GM12873 (cell line): Measurements from ENCODE around the gene EFNA2.

Experiments
- TF ChIP-seq, protein P1 (sequence below): IDR thresholded peaks from 2 replicates; pipeline ENCODE4 v1.5.1; 2012; ENCODE audit warnings: low read depth, mild to moderate bottlenecking, moderate library complexity, low read length, control low read depth; ENCODE audit not compliant: insufficient read depth; ENCODE audit errors: missing control alignments

Gene EFNA2

DNA sequence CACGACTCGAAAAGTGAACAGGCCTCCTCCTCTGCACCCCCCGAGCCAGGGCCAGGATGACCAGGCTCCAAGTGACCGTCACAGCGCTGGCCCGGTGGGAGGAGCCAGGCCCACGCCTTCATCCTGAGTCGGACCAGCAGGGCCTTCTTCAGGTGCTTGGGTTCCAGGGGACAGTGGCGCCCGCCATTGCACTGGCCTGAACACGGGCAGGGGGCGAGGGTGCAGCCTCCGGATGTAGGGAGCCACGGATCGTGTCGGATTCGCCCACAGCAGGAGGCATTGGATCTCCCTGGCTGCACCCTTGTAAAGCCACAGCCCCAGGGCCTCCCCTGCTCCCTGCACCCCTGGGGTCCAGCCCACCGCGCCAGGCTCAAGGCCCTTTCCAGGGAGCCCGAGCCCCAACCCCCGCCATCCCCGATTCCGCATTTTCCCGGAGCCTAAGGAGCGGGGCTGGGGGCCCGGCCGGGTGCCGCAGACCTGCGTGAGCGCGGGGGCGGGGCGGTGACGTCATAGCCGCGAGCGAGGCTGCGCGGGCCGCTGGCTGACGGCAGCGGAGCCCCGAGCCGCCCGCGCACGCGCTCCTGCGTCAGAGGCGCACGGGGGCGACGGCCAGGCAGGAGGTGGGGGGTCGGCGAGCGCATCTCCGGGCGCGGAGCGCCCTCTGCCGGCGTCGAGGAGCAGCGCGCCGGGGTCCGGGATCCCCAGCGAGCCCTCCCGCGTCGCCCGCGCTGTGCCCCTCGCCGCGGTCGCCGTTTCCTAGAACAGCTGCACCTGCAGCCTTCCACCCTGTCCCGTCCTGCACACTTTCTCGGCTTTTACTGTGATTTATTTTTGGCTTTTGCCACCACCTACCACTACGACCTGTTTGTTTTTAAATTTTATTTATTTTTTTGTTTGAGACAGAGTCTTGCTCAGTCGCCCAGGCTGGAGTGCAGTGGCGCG lies 45.6 kb upstream of the EFNA2 start:
- TF ChIP-seq, protein P1, sequence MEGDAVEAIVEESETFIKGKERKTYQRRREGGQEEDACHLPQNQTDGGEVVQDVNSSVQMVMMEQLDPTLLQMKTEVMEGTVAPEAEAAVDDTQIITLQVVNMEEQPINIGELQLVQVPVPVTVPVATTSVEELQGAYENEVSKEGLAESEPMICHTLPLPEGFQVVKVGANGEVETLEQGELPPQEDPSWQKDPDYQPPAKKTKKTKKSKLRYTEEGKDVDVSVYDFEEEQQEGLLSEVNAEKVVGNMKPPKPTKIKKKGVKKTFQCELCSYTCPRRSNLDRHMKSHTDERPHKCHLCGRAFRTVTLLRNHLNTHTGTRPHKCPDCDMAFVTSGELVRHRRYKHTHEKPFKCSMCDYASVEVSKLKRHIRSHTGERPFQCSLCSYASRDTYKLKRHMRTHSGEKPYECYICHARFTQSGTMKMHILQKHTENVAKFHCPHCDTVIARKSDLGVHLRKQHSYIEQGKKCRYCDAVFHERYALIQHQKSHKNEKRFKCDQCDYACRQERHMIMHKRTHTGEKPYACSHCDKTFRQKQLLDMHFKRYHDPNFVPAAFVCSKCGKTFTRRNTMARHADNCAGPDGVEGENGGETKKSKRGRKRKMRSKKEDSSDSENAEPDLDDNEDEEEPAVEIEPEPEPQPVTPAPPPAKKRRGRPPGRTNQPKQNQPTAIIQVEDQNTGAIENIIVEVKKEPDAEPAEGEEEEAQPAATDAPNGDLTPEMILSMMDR, result peak; percentile 83

DNA sequence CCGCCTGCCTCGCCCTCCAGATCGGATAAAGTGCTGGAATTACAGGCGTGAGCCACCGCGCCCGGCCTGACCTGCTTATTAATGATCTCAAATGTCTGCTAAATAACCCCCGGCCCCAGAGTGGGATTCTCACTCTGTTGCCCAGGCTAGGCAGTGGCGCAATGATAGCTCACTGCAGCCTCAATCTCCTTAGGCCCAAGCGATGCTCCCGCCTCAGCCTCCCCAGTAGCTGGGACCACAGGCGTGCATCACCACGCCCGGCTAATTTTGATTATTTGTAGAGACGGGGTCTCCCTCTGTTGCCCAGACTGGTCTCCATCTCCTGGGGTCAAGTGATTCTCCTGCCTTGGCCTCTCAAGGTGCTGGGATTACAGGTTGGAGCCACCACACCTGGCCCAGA lies 44.7 kb upstream of the EFNA2 start:
- TF ChIP-seq, protein P1, result peak; percentile 3

DNA sequence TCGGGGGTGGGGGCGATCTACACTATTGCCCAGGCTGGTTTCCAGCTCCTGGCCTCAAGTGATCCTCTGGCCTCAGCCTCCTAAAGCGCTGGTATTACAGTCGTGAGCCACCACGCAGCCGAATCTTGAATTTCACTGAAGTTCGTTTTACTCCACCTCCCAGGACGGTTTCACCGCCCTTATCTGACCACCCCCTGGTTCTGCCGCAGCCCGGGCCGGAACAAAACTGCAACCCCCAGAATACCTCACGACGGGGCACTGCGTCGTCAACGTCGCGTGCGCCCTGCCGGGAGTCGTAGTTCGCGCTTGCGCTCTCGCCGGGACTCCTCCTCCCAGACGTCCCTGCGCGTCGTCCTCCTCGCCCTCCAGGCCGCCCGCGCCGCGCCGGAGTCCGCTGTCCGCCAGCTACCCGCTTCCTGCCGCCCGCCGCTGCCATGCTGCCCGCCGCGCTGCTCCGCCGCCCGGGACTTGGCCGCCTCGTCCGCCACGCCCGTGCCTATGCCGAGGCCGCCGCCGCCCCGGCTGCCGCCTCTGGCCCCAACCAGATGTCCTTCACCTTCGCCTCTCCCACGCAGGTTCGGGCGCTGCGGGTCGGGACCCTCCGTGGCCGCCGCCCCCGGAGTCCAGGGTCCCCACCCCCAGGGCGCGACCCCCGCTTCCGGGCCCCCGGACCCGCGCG lies 44.1 kb upstream of the EFNA2 start, which contains the start of gene ATP5F1D:
Gene ATP5F1D, plus strand, starts transcription at position 335 of the 679 bp plus-strand sequence. Its CDS starts 100 bp downstream, at position 435.
- TF ChIP-seq, protein P1, result no peak

DNA sequence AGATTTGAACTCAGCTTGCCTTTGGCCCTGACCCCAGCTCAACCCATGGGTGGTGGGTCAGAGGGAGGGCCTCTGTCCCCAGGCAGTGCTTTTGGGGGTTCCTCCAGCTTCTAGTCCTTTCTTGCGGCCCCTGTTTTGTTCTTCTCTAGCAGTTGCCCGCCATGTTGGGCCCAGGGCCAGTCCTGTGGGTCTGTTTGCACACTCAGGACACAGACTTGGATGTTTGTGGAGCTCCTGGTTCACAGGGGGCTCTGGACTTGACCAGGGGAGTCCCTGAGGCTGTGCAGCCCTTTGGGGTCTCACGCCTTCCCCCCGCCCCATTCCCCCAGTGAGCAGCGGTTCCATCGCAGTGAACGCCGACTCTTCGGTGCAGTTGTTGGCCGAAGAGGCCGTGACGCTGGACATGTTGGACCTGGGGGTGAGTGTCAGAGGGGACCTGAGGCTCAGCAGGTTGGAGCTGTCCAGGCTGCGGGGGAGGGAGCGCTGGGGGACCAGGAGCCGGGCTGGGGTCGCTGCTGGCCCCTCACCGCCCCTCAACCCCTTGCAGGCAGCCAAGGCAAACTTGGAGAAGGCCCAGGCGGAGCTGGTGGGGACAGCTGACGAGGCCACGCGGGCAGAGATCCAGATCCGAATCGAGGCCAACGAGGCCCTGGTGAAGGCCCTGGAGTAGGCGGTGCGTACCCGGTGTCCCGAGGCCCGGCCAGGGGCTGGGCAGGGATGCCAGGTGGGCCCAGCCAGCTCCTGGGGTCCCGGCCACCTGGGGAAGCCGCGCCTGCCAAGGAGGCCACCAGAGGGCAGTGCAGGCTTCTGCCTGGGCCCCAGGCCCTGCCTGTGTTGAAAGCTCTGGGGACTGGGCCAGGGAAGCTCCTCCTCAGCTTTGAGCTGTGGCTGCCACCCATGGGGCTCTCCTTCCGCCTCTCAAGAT lies 41.6 kb upstream of the EFNA2 start:
- TF ChIP-seq, protein P1, result peak; percentile 96

DNA sequence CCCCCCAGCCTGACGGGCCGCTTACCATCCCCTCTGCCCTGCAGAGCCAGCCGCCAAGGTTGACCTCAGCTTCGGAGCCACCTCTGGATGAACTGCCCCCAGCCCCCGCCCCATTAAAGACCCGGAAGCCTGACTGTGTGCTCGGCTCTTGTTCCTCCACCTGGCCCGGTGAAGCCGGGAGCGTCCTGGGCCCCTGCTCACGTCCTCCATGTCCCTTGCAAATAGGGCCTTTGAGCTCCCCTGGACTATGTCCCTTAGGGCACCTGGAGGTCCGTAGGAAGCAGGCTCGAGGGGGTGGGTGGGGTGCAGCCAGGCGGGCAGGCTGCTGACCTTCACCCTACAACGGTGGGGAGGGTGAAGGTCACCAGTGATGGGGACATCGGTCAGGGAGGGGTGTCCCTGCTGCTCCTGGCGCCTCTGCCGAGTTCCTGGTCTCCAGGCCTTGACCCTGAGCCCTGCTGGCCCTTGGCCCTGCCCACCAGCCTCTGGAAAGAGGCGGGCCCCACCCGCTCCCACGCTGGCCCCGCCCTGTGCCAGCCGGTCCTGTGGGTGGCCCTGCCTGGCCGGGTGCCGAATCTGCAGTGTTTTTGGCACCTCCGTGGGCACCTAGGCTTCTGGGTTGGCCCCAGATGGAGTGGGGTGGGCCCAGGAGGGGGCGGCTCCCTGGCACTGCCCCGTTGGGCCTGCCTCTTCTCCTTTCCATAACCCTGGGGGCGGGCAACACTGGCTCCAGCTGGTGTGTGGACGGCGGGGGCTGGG lies 40.8 kb upstream of the EFNA2 start:
- TF ChIP-seq, protein P1, result no peak

DNA sequence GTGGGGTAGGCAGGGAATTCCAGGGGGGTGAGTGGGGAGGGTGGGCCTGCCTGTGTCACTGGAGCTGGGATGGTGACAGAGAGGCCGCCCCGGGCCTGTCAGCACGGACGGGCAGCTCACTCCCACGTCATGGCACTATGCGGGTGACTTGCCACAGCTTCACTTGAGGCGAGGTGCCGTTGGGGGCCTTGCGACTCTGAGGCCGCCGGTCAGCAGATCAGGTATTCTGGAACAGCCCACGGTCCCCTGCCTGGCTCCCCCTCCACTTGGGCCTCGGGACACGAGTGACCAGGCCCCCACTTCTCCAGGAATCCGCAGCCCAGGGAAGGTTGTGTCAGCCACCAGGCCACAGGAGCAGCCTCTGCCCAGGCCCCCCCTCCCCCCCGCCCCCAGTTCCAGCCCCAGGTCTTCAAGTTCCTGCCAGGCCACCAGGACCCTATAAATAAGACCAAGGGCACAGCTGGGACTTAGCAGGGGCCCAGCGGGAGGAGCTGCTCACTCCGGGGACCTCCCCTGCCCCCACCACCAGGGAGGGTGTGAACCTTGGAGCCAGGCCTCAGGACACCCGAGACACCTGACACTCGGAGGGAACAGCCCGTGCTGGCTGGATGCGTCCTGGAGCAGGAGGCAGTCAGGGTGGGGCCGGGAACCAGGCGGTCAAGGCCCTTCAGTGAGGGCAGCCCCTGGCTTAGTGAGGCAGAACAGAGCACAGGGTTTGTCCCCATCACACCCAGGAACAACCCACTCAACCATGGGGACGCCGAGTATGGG lies 40.0 kb upstream of the EFNA2 start:
- TF ChIP-seq, protein P1, result no peak
